Subcutaneous adipose tissue (tissue), 4 donors: ENCODE data around the gene ZC3H12A. TPM values are rescaled to one million over a fixed set of nuclear protein-coding genes. Genes with fewer than 3 reads are reported as not detected.

Experiments
- CTCF ChIP-seq: fragments of 450-650 bp; IDR thresholded peaks from one replicate; pipeline ENCODE4 v1.5.1; 2016; ENCODE audit warnings: low read depth, mild to moderate bottlenecking, control low read depth, antibody characterized with exemption, moderate library complexity
- total RNA-seq, 4 donors: library from RNA; depleted of rRNA; stranded (reverse); fragments of >200 nt; gene quantifications; one replicate each; pipeline ENCODE4 v1.1.0, GENCODE V29; 2016

Gene ZC3H12A
- total RNA-seq, 4 donors from 2014 or later: 3.2 to 17.3 (median 5.3) TPM

DNA sequence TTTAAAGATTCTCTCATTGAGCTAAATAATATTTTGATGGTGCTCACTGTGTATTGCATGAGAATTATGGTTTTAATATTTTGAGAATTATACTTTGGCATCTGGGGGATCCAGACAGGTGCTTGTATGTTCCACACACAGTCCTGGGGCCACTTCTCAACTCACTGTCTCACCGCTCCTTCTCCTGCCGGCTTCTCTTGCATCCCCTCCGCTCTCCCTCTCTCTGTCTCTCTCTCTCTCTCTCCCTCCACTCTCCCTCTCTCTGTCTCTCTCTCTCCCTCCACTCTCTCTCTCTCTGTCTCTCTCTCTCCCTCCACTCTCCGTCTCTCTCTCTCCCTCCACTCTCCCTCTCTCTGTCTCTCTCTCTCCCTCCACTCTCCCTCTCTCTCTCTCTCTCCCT, 32.2 kb upstream of the ZC3H12A start:
- TF ChIP-seq CTCF: no peak

DNA sequence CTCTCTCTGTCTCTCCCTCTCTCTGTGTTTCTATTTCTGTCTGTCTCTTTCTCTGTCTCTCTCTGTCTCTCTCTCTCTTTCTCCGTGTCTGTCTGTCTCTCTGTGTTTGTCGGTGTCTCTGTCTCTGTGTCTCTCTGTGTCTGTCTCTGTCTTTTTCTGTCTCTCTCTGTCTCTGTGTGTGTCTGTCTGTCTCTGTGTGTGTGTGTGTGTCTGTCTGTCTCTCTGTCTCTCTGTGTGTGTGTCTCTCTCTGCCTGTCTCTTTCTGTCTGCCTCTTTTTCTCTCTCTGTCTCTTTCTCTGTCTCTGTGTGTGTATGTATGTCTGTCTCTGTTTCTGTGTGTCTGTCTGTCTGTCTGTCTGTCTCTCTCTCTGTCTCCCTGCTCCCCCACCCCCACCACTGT, 31.7 kb upstream of the ZC3H12A start:
- no peak for TF ChIP-seq CTCF

- no peak for TF ChIP-seq CTCF
Observed at GRCh38 chr1:37446874-37447273, 27.5 kb upstream of the ZC3H12A start.

GRCh38 chr1:37448185-37448584, 26.2 kb upstream of the ZC3H12A start:
- TF ChIP-seq CTCF: no peak

- no peak for TF ChIP-seq CTCF
Observed at GRCh38 chr1:37448691-37449417, 25.5 kb upstream of the ZC3H12A start.

DNA sequence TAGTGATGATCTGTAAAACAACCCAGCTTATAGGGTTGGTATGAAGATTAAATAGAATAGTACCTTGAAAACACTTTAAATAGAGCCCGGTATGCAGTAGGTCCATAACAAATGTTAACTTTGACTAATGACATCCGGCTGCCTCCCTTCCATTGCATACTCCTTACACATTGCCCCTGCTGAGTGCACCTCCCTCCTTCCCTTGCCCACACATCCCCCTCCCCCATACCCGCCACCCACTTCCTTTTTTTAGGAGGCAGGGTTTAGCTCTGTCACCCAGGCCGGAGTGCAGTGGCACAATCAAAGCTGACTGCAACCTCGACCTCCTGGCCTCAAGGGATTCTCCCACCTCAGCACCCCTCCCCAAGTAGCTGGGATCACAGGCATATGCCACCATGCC, 24.4 kb upstream of the ZC3H12A start:
- TF ChIP-seq CTCF: no peak

- TF ChIP-seq CTCF: no peak
Observed at GRCh38 chr1:37452416-37452815, 22.0 kb upstream of the ZC3H12A start.
